ENCODE results near the gene UTP11. TPM values are rescaled to one million over a fixed set of nuclear protein-coding genes. Genes with fewer than 3 reads are reported as not detected.
"Not testable (repeated sequence)": the region's sequence is repeated elsewhere in the genome, so short reads cannot be mapped to it uniquely, and the experiment has no call there.

Gene UTP11, protein sequence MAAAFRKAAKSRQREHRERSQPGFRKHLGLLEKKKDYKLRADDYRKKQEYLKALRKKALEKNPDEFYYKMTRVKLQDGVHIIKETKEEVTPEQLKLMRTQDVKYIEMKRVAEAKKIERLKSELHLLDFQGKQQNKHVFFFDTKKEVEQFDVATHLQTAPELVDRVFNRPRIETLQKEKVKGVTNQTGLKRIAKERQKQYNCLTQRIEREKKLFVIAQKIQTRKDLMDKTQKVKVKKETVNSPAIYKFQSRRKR
- 16.5 TPM for total RNA-seq

DNA sequence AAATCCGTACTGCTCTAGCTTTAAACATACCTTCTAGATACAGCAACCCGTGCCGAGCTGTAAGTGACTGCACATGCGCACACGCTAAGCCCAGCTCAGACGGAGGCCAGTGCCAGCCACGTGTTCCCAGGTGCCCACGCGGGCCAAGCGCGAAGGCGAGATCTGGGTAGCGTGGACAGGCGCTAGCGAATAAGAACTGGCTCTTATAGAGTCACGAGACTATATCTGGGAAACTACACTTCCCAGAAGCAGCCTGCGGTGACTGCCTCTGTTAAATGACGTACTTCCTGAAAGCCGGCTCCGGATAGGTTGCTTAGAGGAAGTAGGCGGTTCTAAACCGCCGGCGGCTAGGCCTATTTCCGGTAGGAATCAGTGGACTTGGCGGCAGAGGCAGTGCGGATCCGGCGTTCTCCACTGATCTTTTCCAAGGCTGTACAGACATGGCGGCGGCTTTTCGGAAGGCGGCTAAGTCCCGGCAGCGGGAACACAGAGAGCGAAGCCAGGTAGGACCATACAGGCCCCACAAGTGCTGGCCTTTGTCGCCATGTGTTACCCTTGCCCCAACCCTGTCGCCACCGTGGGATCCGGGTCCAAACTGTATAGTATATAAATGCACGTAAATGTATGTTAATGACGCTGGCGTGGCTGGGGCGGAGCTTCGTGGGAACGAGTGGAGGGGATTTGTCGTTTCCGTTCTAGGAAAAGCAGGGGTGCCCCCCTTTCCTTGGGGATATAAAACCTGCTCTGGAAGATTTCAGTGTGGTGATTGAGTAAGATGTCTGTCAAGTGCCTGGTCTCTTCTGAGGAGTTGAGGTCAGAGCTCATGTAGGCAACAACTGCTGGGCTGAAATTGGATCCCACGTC lies at the start of gene UTP11:
Gene UTP11, plus strand, starts transcription at position 372 of the 864 bp plus-strand sequence. Its CDS starts 69 bp downstream, at position 441.
- TF ChIP-seq CTCF (IDR thresholded peaks at IDR 0.05): no peak
- H3K9me3 ChIP-seq: no peaks in the 10 kb centered on the region
- no peaks in the 10 kb centered on the region for H3K27me3 ChIP-seq
- peaks cover 13 to 31% of the 10 kb centered on the region in 2 donors for H3K4me1 ChIP-seq
- intact Hi-C loops (cut with DNase I): loop anchor here (1.0 to 10.0 kb wide), 7 partner anchors 22 to 1558 kb away; partner anchors contain the start of genes DNALI1, INPP5B, MTF1 and OSCP1
- H3K36me3 ChIP-seq: peaks cover under 1 to 16% of the 10 kb centered on the region in 2 donors
- peak within 1 kb of the TSS; percentile 75 to 79 for H3K4me3 ChIP-seq
- peak within 1 kb of the TSS; percentile 88 to 94 for H3K27ac ChIP-seq
- DNase-seq (ENCODE audit: low spot score in 2 of 2): peak; percentile 90 to 97

GRCh38 chr1:37964106-37964505 lies 48.4 kb upstream of the UTP11 start:
- H3K4me3 ChIP-seq; intact Hi-C loops (cut with DNase I); H3K4me1 ChIP-seq; H3K27ac ChIP-seq; H3K27me3 ChIP-seq; H3K9me3 ChIP-seq; DNase-seq (ENCODE audit: low spot score in 2 of 2): not testable (repeated sequence)
- peaks cover 58 to 72% of the 10 kb centered on the region in 2 donors for H3K36me3 ChIP-seq

DNA sequence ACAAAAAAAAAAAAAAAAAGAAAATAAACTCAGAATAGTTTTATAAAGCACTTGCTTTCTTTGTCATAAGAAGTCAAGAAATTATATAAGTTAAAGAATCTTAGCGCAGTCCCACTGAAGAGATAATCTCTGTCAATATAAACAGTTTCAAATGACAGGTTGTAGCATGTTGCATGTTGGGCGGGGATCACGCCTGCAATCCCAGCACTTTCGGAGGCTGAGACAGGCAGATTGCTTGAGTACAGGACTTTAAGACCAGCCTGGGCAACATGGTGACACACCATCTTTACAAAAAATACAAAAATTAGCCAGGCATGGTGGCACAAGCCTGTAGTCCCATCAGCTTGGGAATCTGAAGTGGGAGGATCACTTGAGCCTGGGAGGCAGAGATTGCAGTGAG lies 47.2 kb upstream of the UTP11 start:
- Histone ChIP-seq H3K27me3 (no peaks in the 10 kb centered on the region), H3K27ac (no peak overlapping the region), H3K4me1 (no peaks in the 10 kb centered on the region), H3K36me3 (peaks cover 53 to 72% of the 10 kb centered on the region in 2 donors), H3K4me3 (no peak overlapping the region), H3K9me3 (no peaks in the 10 kb centered on the region)
- DNase-seq (ENCODE audit: low spot score in 2 of 2): no peak
- no peak for TF ChIP-seq CTCF (IDR thresholded peaks at IDR 0.05)
- intact Hi-C loops (cut with DNase I): no loop called here

GRCh38 chr1:37973684-37974083 lies 38.9 kb upstream of the UTP11 start:
- DNase-seq (ENCODE audit: low spot score in 2 of 2); intact Hi-C loops (cut with DNase I); H3K9me3 ChIP-seq; H3K27ac ChIP-seq; H3K4me1 ChIP-seq; H3K4me3 ChIP-seq; H3K27me3 ChIP-seq: not testable (repeated sequence)
- H3K36me3 ChIP-seq: peaks cover 62 to 75% of the 10 kb centered on the region in 2 donors

- H3K9me3 ChIP-seq: no peaks in the 10 kb centered on the region
- H3K36me3 ChIP-seq: peaks cover 62 to 75% of the 10 kb centered on the region in 2 donors
Measured at GRCh38 chr1:37974567-37974966, 38.0 kb upstream of the UTP11 start.

GRCh38 chr1:37975083-37975482 lies 37.5 kb upstream of the UTP11 start:
- DNase-seq (ENCODE audit: low spot score in 2 of 2); H3K27ac ChIP-seq; H3K4me3 ChIP-seq; H3K9me3 ChIP-seq; H3K27me3 ChIP-seq; H3K4me1 ChIP-seq: not testable (repeated sequence)
- H3K36me3 ChIP-seq: peaks cover 66 to 76% of the 10 kb centered on the region in 2 donors
- intact Hi-C loops (cut with DNase I): loop anchor here (5.0 kb wide), 1 partner anchor 42 kb away; no protein-coding TSS in a partner anchor
- peak; percentile 34 to 51 (median 35) for TF ChIP-seq CTCF (IDR thresholded peaks at IDR 0.05)

More at GRCh38 chr1:37974567-37974966, 38.0 kb upstream of the UTP11 start:
- Histone ChIP-seq H3K4me3 (no peak overlapping the region), H3K27me3 (no peaks in the 10 kb centered on the region), H3K4me1 (no peaks in the 10 kb centered on the region), H3K27ac (no peak overlapping the region)
- intact Hi-C loops (cut with DNase I): no loop called here
- no peak for TF ChIP-seq CTCF (IDR thresholded peaks at IDR 0.05)
- no peak for DNase-seq (ENCODE audit: low spot score in 2 of 2)
